ENCODE data around the gene HLA-E.
"Not testable (repeated sequence)": the region's sequence is repeated elsewhere in the genome, so short reads cannot be mapped to it uniquely, and the experiment has no call there.

The HLA-E gene

DNA sequence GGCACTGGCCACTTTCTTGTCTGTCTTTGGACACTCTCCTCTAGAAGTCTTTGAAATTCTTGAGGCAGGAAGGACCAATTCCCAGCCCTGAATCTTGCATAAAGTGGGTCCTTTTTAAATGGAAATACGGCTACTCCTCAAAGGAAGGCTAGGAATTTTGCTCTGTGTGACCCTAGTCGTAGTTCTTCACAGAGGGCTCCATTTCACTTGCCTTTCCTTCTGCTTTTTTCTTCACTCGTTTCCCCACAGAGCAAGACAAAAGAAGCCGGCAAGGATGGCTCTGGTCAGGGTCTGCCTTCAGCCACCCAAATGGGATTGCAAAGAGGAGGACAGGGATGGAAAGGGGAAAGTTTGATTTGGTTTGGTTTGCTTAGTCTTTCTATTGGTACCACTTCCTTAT is 25.8 kb downstream of the HLA-E start:
- Histone ChIP-seq H3K27me3 (ENCODE audit: low read length) (no peaks in the 10 kb centered on the region), H3K79me2 (ENCODE audit: insufficient read depth, low read length) (no peaks in the 10 kb centered on the region), H2AFZ (ENCODE audit: low read depth, low read length, severe bottlenecking) (no peak overlapping the region), H4K20me1 (ENCODE audit: low read depth, low read length) (no peaks in the 10 kb centered on the region), H3K9me2 (replicated peaks; ENCODE audit: insufficient read depth, low read length) (no peaks in the 10 kb centered on the region), H3K9me3 (ENCODE audit: insufficient read depth, low read length) (no peaks in the 10 kb centered on the region), H3K4me2 (ENCODE audit: low read depth, low read length, poor library complexity, severe bottlenecking) (peak overlapping the region; percentile 81), H3K36me3 (ENCODE audit: low read length) (no peaks in the 10 kb centered on the region), H3K9ac (ENCODE audit: low read length) (no peak overlapping the region), H3F3A (ENCODE audit: insufficient read depth) (peaks cover 49% of the 10 kb centered on the region), H3K27ac (ENCODE audit: low read depth, low read length) (peak overlapping the region; percentile 2; the same call in 1 of the 2 replicates), H3K4me3 (ENCODE audit: insufficient read depth, low read length, poor library complexity, severe bottlenecking) (no peak overlapping the region)
- TF ChIP-seq, protein P1, sequence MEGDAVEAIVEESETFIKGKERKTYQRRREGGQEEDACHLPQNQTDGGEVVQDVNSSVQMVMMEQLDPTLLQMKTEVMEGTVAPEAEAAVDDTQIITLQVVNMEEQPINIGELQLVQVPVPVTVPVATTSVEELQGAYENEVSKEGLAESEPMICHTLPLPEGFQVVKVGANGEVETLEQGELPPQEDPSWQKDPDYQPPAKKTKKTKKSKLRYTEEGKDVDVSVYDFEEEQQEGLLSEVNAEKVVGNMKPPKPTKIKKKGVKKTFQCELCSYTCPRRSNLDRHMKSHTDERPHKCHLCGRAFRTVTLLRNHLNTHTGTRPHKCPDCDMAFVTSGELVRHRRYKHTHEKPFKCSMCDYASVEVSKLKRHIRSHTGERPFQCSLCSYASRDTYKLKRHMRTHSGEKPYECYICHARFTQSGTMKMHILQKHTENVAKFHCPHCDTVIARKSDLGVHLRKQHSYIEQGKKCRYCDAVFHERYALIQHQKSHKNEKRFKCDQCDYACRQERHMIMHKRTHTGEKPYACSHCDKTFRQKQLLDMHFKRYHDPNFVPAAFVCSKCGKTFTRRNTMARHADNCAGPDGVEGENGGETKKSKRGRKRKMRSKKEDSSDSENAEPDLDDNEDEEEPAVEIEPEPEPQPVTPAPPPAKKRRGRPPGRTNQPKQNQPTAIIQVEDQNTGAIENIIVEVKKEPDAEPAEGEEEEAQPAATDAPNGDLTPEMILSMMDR (IDR thresholded peaks at IDR 0.05; ENCODE audit: insufficient read depth, low read length, poor library complexity, severe bottlenecking) = no peak
- TF ChIP-seq EZH2phosphoT487 (conservative IDR thresholded peaks at IDR 0.05; ENCODE audit: low read length) = no peak

DNA sequence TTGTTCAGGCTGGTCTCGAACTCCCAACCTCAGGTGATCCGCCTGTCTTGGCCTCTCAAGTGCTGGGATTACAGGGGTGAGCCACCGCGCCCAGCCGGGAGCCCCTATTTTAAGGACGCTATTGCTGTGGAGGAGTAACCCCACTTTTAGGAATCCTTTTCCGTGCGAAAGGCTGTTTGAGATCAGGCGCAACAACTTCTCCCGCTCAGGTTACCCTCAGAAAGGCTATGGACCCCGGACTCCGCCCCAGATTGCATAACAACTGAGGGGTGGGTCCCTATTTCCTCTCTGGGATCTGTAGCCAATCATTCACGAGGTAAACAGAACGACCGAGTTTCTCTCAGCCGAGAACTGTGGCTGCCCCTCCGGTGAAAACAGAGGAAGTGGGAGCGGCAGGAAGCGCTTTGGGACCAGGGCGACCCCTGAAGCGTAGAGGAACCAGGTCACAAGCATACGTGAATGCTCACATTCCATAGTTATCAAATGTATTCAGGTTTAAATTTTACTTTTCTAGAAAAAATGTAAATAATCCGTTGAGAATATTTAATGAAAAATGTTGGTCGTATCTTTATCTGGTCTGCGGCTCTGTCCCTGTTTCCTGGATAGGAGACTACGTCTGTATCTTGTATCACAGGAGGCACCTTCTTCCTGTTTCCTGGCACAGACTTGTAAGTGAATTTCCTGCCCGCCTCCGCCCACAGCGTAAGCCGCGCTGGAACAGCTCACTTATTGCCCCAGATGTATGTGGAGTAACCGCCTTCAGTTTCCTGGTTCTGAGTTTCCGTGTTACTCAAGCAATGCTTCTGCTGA is 26.8 kb downstream of the HLA-E start:
- Histone ChIP-seq H3K9me3 (ENCODE audit: insufficient read depth, low read length) (no peaks in the 10 kb centered on the region), H3K4me3 (ENCODE audit: insufficient read depth, low read length, poor library complexity, severe bottlenecking) (peak overlapping the region; percentile 55), H3K27ac (ENCODE audit: low read depth, low read length) (peak overlapping the region; percentile 82), H3K9me2 (replicated peaks; ENCODE audit: insufficient read depth, low read length) (no peaks in the 10 kb centered on the region), H3K27me3 (ENCODE audit: low read length) (no peaks in the 10 kb centered on the region), H3K4me2 (ENCODE audit: low read depth, low read length, poor library complexity, severe bottlenecking) (peak overlapping the region; percentile 81), H2AFZ (ENCODE audit: low read depth, low read length, severe bottlenecking) (peak overlapping the region; percentile 64), H3K79me2 (ENCODE audit: insufficient read depth, low read length) (no peaks in the 10 kb centered on the region), H3F3A (ENCODE audit: insufficient read depth) (peaks cover 40% of the 10 kb centered on the region), H3K9ac (ENCODE audit: low read length) (peak overlapping the region; percentile 52), H3K36me3 (ENCODE audit: low read length) (no peaks in the 10 kb centered on the region), H4K20me1 (ENCODE audit: low read depth, low read length) (no peaks in the 10 kb centered on the region)
- TF ChIP-seq EZH2phosphoT487 (conservative IDR thresholded peaks at IDR 0.05; ENCODE audit: low read length) = no peak
- TF ChIP-seq, protein P1 (IDR thresholded peaks at IDR 0.05; ENCODE audit: insufficient read depth, low read length, poor library complexity, severe bottlenecking) = no peak

DNA sequence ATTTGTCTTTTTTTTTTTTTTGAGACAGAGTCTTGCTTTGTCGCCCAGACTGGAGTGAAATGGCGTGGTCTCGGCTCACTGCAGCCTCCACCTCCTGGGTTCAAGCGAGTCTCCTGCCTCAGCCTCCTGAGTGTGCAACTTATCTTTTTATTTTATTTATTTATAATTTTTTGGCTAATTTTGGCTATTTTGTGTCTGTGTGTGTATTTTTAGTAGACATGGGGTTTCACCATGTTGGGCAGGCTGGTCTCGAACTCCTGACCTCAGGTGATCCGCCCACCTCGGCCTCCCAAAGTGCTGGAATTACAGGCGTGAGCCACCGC is 27.4 kb downstream of the HLA-E start:
- H3K4me2 ChIP-seq (ENCODE audit: low read depth, low read length, poor library complexity, severe bottlenecking) = peak overlapping the region; percentile 81
- H3K27me3 ChIP-seq (ENCODE audit: low read length); H3K79me2 ChIP-seq (ENCODE audit: insufficient read depth, low read length); H3K9me2 ChIP-seq (replicated peaks; ENCODE audit: insufficient read depth, low read length); H4K20me1 ChIP-seq (ENCODE audit: low read depth, low read length); H3K9me3 ChIP-seq (ENCODE audit: insufficient read depth, low read length); H3K36me3 ChIP-seq (ENCODE audit: low read length): not testable (repeated sequence)
- H3K4me3 ChIP-seq (ENCODE audit: insufficient read depth, low read length, poor library complexity, severe bottlenecking) = peak overlapping the region; percentile 55
- peak overlapping the region; percentile 64 for H2AFZ ChIP-seq (ENCODE audit: low read depth, low read length, severe bottlenecking)
- H3K9ac ChIP-seq (ENCODE audit: low read length) = peak overlapping the region; percentile 52
- H3F3A ChIP-seq (ENCODE audit: insufficient read depth) = peaks cover 36% of the 10 kb centered on the region
- H3K27ac ChIP-seq (ENCODE audit: low read depth, low read length) = peak overlapping the region; percentile 82

DNA sequence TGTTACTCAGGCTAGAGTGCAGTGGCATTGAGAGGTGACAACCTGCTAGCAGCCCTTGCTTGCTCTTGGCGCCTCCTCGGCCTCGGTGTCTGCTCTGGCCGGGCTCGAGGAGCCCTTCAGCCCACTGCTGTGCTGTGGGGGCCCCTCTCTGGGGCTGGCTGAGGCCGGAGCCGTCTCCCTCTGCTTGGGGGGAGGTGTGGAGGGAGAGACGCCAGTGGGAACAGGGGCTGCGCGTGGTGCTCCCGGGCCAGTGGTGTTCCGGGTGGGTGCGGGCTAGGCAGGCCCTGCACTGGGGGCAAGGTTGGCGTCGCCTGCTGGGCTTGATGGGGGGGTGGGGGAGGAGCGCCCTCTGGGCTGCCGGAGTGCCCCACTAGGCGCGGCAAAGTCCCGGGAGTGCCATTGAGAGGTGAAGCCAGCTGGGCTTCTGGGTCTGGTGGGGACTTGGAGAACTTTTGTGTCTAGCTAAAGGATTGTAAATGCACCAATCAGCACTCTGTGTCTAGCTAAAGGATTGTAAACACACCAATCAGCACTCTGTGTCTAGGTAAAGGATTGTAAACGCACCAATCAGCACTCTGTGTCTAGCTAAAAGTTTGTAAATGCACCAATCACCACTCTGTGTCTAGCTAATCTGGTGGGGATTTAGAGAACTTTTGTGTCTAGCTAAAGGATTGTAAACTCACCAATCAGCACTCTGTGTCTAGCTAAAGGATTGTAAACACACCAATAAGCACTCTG is 28.6 kb downstream of the HLA-E start:
- H3K9me3 ChIP-seq (ENCODE audit: insufficient read depth, low read length); H3K79me2 ChIP-seq (ENCODE audit: insufficient read depth, low read length); H3K36me3 ChIP-seq (ENCODE audit: low read length); H2AFZ ChIP-seq (ENCODE audit: low read depth, low read length, severe bottlenecking); H3K4me3 ChIP-seq (ENCODE audit: insufficient read depth, low read length, poor library complexity, severe bottlenecking); H3K27ac ChIP-seq (ENCODE audit: low read depth, low read length); H3K4me2 ChIP-seq (ENCODE audit: low read depth, low read length, poor library complexity, severe bottlenecking); H3K27me3 ChIP-seq (ENCODE audit: low read length); H3K9ac ChIP-seq (ENCODE audit: low read length); H3K9me2 ChIP-seq (replicated peaks; ENCODE audit: insufficient read depth, low read length); H4K20me1 ChIP-seq (ENCODE audit: low read depth, low read length): not testable (repeated sequence)
- H3F3A ChIP-seq (ENCODE audit: insufficient read depth) = peaks cover 34% of the 10 kb centered on the region

GRCh38 chr6:30518505-30519145 is 29.3 kb downstream of the HLA-E start:
- H3K4me3 ChIP-seq (ENCODE audit: insufficient read depth, low read length, poor library complexity, severe bottlenecking); H3K9me2 ChIP-seq (replicated peaks; ENCODE audit: insufficient read depth, low read length); H3K79me2 ChIP-seq (ENCODE audit: insufficient read depth, low read length); H3K36me3 ChIP-seq (ENCODE audit: low read length); H3K9me3 ChIP-seq (ENCODE audit: insufficient read depth, low read length); H4K20me1 ChIP-seq (ENCODE audit: low read depth, low read length); H3K27me3 ChIP-seq (ENCODE audit: low read length); H3K4me2 ChIP-seq (ENCODE audit: low read depth, low read length, poor library complexity, severe bottlenecking); H2AFZ ChIP-seq (ENCODE audit: low read depth, low read length, severe bottlenecking); H3K9ac ChIP-seq (ENCODE audit: low read length); H3K27ac ChIP-seq (ENCODE audit: low read depth, low read length): not testable (repeated sequence)
- peaks cover 27% of the 10 kb centered on the region for H3F3A ChIP-seq (ENCODE audit: insufficient read depth)

Measured in SU-DHL-6 (cell line).